NK-92 (cell line): ENCODE results near the gene CLEC1A.

Experiments used
- DNase-seq: peaks from one replicate; lab custom pipeline; 2025; ENCODE audit not compliant: unreplicated experiment; lab: John Stamatoyannopoulos, UW

Gene CLEC1A

DNA sequence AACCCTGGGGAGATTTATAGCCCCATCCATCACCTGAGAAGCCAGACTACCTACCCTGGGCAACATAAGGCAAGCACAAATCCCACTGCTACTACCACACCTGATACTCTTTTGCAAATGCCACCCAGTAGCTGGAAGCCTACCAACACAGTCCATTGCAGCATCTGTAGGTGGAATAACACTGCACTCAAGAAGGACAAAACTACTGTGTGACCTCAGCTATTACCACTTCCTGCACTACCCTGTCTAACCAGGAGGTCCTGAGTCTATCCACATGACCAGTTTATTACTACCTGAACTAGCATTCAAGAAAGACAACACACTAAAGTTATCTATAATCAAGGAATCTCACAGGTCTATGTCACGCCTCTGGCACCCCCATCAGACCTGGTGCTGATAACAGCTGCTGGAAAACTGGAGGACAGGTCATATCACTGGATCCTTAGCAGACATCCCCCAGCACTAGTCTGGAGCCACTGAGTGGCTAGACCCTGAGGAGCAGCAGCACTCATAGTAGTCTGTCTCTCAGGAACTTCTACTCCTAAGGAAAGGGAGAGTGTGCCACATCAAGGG lies 2.9 kb upstream of the CLEC1A start:
- DNase-seq: no peak

DNA sequence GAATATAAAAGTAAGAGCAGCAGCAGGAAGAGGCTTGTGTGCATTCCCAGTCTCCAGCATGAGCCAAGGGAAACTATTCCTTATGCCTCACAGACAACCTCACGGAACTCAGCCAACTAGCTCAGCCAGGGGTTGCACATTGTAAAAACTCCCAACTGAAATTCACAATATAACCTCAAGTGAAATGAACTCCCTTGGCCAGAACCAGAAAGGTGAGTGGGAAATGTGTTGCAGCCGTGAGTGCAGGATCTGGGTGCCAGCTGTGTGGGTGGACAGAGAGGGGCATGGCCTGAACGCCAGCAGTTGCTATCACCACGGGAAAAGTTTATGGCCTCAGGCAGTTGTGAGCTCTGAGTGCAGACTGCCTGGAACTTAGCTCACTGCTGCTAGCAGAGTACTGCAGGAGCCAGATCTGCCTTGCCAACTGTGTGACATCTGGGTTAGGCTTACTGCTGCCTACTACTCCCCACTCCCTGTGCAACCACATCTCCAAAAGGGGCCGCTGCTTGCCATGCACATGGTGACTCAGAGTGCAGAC lies 2.3 kb upstream of the CLEC1A start:
- DNase-seq: no peak

DNA sequence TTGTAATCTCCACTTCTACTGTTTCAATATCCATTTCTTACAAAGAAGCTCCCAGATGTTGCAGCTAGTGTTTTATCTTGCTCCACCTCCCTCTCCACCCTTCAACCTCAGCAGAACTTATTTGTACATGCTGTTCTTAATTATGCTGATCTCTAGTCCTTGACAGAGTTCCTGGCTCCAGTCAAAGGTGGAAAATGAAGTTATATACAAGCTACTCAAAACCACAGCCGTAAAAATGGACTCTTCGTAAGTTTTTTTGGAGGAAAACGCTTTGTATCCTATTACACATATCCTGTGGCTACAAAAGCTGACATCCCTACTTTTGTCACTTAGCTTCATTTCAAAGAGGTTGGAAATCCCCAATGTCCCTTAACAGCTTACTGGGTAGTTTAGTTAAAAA lies 1.3 kb downstream of the CLEC1A start:
- DNase-seq: no peak

DNA sequence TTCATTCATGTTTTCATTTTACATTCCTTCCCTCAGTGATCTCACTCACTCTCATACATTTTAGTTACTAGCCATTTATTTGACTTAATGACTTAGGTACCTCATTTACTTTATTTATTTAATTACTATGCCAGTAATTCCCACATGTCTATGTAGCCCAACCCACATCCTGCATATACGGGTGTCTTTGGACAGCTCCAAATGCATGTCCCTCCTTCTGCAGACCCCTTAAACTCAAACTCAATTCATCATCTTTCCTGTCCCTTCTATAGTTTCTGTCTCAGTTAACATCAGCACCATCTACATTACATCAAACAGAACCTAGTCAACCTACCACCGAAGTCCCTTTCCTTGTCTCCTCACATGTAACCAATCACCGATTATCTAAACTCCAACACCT lies 2.8 kb downstream of the CLEC1A start:
- no peak for DNase-seq

DNA sequence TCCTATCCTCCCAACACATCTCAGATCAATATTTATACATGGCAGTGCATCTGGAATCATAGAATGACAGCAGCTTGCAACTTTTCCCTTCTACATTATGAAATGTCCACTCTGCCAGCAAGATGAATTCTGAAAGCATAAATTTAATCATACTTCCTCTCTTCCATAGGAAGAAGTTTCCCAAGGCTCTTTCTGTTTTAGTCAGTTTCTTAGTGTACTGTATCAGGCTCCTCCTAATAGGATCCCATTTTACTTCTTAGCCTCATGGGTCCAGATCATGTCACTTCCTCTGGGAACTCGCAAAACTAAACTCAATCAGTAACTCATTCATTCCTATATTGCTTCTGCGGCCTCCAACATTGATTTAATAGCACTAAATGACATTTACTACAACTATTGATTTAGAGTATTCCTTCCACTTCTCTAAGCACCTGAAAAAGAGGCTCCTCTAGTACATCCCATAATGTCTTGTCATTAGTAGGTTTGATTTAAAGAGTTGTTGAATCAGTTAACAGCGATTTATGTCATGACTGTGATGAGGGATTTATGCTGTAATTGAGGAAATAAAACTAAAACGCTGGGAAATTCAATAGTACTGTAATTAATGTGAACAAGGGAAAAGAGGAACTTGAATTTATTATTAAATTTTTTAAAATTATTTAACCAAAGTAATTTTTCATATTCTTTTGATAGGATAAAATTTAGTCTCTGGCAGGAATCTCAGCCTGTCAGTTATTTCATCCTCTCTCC lies 4.0 kb downstream of the CLEC1A start:
- no peak for DNase-seq

DNA sequence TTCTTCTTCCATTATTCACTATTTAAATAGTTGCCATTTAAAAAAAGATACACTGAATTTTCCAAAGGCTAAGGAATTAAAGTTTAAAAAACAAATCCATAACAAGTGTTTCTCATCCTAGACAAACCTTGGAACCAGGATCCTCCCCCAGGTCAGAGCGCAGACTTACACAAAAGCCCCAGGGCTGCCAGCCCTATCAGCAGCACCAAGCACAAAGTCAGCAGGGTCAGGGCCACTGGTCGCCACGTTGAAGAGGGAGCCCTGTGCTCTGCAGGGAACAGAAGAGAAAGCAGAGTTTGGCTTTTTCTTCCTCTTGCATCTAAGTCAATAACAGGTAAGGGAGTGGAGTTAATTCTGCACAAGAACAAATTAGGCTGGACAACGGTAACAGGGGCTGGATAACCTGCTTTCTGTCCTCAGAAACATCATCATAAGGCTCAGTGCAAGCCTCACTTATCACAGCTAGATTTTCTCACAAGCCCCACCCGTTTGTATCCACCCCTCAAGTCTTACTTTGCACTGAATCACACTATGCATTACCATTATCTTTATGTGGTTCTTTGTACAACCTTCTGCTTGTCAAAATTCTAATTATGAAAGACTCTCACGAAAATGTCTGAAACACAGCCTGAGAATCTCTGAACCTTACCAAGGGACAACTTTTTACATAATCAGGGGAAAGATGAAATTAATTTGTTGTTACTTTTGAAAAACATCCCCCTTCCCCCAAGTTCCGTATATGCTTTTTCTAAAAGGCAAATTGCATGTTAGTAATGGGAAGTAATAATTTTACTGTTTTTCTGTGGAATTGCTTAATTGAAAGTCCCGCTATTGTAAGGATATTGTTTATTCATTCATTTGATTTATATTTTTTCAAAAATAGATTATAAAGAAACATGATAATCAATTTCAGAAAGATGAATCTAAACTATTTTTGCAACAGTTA lies 9.6 kb downstream of the CLEC1A start:
- DNase-seq: no peak

DNA sequence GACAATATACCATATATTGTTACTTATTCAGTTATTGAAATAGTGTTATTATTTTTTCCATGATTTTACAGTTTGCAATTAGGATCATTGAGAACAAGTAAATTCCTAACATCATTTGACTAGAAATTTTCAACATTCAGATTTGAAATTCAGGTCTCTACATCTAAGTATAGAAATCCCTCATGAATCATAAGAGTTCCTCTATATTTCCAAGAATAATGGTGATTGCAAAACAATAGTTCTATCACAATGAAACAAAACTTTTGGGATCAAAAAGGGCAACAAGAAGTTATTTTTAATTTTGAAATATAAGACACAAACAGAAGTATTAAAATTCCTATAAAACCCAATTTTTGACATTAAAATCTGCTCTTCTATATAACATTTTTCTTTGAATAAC lies 10.8 kb downstream of the CLEC1A start:
- DNase-seq: no peak

DNA sequence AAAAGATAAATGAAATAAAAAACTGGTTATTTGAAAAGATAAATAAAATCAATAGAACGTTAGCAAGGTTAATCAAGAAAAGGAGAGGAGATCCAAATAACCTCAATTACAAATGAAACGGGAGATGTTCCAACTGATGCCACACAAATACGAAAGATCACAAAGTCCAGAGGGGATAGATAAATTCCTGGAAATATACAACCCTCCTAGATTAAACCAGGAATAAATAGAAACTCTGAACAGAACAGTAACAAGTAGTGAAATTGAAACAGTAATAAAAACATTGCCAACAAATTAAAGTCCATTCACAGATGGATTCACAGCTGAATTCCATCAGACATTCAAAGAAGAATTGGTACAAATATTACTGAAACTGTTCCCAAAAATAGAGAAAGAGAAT lies 12.4 kb downstream of the CLEC1A start:
- DNase-seq: no peak

DNA sequence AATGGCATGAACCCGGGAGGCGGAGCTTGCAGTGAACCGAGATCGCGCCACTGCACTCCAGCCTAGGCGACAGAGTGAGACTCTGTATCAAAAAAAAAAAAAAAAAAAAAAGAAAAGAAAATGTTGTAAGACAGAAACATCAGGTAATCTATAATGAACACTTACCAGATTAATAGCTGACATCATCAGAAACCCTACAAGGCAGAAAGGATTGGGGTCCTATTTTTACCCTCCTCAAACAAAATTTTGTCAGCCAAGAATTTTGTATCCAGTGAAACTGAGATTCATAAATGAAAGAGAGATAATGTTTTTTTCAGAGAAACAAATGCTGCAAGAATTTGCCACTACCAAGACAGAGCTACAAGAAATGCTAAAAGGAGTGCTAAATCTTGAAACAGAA lies 14.1 kb downstream of the CLEC1A start:
- no peak for DNase-seq

DNA sequence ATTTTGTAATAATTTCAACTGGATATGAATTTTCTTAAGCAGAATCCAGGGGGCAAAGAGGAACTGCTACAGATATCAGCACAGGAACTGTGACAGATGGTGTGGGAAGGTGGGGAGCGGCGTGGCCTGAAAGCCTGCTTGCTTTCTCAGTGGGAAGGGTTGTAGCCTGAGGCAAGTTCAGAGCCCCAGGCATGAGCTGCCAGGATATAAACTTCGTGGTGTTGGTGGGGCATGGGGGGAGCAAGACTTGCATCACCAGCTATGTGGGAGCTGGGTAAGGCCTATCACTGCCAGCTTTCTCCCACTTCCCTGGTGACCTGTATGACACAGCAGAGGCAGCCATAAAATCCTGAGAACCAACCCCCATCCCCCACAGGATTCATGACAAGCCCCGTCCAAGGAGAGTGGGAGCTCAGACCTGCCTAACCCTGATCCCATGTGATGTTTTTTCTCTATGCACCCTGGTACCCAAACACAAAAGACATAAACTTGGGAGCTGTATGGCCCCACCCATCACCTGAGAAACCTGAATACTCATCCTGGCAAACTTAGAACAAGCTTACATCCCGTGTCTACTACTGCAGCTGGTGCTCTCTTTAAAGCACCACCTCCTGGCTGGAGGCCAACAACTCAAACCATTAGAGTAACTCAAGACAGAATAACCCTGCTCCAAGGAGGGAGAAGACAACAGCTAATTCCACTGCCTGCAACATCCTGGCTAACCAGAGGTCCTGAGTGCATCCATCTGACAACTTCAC lies 16.5 kb downstream of the CLEC1A start:
- DNase-seq: no peak

DNA sequence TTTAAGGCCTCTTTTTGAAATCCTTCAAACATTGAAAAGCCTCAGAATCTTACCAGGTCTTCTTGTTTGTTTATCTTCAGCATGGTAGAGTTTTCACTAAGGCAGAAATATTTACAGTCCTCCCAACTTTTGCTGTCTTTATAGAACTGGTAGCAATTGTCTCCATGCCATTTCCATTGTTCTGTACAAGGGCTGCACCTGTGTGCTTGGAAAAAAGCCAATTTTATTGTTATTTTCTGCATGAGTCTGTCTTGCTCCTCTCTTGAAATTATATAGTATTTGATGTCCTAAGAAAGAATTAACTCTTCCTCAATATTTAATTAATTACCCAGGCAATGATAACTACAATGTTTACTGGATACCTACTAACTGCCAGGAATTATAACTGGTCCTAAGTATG lies 23.3 kb downstream of the CLEC1A start:
- no peak for DNase-seq

DNA sequence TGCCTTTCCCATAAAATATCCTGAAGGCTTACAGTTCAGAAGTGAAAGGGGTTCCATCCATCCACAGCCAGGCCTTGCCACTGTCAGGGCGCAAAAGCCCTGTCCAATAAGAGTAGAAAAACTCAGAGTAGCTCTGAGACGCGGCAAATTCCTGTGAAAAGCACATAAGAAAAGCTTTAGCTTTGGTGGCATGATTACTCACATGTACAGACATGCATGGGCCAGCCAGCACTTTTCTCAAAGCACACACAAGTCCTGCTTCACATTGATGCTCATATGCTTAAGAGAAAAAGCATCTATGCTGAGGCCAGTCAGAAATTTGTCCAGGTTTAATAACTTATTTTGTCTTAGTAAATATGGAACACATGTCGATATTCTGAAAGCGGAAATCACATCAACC lies 25.5 kb downstream of the CLEC1A start:
- no peak for DNase-seq

DNA sequence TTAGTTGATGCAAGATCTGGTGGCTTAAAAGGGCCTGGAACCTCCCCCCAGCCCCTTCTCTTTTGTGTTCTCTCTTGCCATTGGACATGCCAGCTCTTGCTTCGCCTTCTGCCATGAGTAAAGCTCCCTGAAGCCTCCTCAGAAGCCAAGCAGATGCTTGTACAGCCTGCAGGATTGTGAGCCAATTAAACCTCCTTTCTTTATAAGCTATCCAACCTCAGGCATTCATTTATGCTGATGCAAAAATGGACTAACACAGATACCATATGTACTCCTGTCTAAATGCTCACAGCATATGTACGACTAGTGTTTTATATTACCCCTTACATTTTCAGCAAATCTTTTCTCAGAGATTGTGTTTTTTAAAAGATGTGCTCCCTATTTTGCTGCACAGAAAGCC lies 26.7 kb downstream of the CLEC1A start:
- no peak for DNase-seq

DNA sequence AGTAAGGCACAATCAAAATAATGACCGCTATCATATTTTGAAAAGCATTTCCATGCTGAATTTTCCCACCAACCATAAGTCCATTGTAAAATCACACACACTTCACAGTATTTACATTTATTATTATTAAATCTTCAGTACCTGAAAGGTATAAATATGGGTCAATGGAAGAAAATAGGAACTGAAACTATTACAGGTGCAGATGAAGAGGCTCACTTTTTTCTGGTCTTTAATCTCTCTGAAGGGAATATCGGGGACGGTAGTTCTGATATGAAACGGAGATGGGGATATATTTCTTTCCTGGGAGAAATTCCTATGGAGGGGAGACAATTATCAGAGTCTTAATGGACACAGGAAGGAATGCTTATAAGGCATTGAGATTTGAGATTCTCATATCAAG lies 28.4 kb downstream of the CLEC1A start:
- no peak for DNase-seq

DNA sequence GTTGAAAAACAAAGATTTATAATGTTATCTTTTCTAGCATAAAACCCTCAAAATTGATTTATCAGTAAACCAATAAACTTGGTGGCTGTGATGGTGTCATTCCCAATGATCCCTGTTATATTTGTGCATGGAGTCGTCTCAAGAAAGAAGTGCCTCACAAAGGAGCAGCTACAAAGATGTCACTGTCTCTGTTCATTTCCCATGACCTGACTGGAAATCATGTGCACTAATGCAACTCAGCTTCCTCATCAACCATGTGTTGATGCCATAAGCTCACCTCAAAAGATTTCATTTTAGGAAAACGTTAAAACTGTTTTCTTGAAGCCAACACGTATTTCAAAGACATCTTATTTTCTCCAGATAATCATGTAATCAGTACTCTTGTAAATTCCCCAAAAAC lies 28.8 kb downstream of the CLEC1A start:
- DNase-seq: no peak

DNA sequence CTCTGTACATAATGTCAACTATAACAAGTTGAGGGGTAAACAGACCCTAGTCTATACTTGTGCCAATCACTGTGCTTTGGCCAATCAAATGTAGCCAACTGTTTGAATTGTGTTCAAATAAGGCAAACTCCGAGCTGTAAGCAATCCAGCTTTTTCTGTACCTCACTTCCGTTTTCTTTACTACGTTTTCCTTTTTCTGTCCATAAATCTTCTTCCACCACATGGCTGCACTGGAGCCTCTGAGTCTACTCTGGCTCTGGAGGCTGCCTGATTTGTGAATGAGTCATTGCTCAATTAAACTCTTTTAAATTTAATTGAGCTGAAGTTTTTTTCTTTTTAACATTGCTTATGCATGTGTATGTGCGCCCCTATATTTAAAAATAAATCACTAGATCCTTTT lies 29.7 kb downstream of the CLEC1A start:
- no peak for DNase-seq

DNA sequence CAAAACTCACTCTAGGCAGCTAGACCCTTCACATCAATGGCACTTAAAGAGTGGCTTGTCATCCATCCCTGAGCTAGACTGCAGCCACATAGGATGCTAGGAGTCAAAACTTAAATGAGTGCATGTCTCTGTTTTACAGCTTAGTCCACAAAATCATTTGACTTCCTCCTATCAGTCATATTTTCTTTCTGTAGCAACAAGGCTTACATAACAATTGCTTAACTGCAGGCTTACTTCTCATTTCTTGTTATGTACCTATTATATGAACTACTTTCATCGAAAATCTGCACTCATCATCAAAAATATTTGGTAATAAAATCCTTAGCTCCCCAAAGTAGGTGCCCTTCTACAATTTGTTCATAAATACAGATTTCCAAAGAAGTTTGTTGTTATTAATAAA lies 30.1 kb downstream of the CLEC1A start:
- no peak for DNase-seq

DNA sequence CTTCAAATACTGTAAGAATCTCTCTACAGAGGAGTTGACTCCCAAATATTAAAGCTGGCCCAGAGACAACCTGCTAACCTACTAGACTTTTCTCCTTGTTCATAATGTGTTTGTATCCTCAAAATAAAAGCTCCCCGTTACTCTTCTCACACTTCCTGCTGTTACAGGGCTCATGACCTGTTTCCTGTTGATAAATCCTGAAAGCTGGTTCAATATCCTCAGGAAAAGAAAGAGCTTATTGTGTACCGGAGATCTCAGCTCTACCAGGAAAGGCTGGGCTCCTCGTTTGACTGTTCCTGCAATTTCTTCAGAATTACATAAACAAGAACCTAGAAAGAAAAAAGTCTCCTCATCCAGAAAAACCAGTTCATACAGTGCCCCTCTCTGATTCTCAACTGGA lies 30.8 kb downstream of the CLEC1A start:
- no peak for DNase-seq

DNA sequence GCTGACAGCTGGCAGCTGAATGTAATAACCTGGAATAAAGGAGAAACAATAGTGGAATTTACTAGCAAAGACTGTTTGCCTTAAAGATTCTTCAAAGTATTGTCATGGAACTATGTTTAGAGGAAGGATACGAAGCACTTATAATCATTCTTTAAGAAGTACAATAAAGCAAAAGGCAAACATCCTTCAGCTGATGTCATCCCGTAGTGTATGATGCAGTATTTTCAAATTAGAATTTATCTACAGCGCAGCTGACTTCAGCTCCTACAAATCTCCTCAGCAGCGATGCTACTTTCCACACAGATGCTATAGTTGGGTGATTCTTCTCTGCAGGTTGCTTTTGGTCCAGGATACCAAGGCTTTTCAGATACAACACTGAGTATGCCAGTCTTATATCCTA lies 31.5 kb downstream of the CLEC1A start:
- no peak for DNase-seq

DNA sequence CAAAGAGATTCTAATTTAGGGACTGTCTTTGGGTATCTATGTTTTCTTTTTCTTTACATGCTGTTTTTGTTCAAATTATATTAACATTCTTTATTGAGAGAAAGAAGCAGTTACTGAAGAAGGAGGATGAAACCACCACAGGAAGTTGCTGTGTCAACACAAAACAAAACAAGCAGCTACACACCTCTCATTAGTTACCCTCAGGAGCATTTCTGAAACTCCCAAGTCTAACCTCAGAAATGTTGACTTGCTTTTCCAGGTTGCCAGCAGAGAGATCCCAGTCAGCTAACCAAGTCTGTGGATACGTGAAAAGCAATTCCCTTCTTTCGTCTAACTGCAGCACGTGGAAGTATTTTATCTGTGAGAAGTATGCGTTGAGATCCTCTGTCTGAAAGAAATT lies 33.5 kb downstream of the CLEC1A start:
- no peak for DNase-seq

DNA sequence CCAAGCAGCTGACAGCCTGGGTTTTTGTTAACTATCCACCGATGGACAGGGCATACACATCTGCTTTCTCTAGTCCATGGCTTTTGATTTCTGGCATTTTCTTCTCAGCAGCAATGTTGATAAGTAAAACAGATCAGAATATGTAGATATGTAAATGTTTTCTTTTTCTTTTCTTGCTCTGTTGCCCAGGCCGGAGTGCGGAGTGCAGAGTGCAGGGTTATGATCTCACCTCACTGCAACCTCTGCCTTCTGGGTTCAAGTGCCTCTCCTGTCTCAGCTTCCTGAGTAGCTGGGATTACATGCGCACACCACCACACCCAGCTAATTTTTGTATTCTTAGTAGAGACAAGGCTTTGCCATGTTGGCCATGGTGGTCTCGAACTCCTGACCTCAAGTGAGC lies 40.4 kb downstream of the CLEC1A start:
- DNase-seq: no peak
